HepG2 (cell line): ENCODE measurements around the gene NAALADL1. TPM values are rescaled to one million over a fixed set of nuclear protein-coding genes. Genes with fewer than 3 reads are reported as not detected.

ENCODE experiments used
- CCDC6 ChIP-seq: sonication (generic); formaldehyde crosslinking; IDR thresholded peaks from 2 replicates; pipeline ENCODE4 v1.8.1; 2022; ENCODE audit warnings: mild to moderate bottlenecking, missing genetic modification reagents, moderate library complexity
- GRHL1 ChIP-seq: sonication (generic); formaldehyde crosslinking; conservative IDR thresholded peaks from 2 replicates; pipeline ENCODE4 v1.8.0; 2022; ENCODE audit warnings: missing genetic modification reagents
- HCFC1 ChIP-seq: fragments of 150-350 bp; IDR thresholded peaks from 2 replicates; pipeline ENCODE4 v1.6.1; 2014; ENCODE audit warnings: low read depth, low read length
- HNF1B ChIP-seq: sonication (generic); formaldehyde crosslinking; IDR thresholded peaks from 2 replicates; pipeline ENCODE4 v1.5.1; 2020; ENCODE audit warnings: mild to moderate bottlenecking, moderate library complexity, missing genetic modification reagents
- MAF1 ChIP-seq: sonication (generic); formaldehyde crosslinking; IDR thresholded peaks from 2 replicates; pipeline ENCODE4 v1.5.0; 2020; ENCODE audit warnings: missing genetic modification reagents, borderline replicate concordance
- MBD4 ChIP-seq: IDR thresholded peaks from 2 replicates; pipeline ENCODE4 v1.6.1; 2012; ENCODE audit warnings: low read length, inconsistent platforms, borderline replicate concordance
- MEIS1 ChIP-seq: sonication (generic); formaldehyde crosslinking; IDR thresholded peaks from 2 replicates; pipeline ENCODE4 v1.9.0; 2021; ENCODE audit warnings: mild to moderate bottlenecking, missing genetic modification reagents, moderate library complexity, borderline replicate concordance
- POLR2A ChIP-seq, 2 experiments: IDR thresholded peaks; 2 replicates each; pipeline ENCODE4 v1.6.1; 2011; ENCODE audit warnings: low read depth in 2 of 2, low read length in 2 of 2, mild to moderate bottlenecking in 1 of 2, moderate library complexity in 1 of 2; ENCODE audit not compliant: insufficient read depth in 1 of 2
- RBAK ChIP-seq: sonication (generic); formaldehyde crosslinking; IDR thresholded peaks from 2 replicates; pipeline ENCODE4 v1.5.1; 2020; ENCODE audit warnings: mild to moderate bottlenecking, missing genetic modification reagents
- RERE ChIP-seq: IDR thresholded peaks from 2 replicates; pipeline ENCODE4 v1.6.1; 2016; ENCODE audit warnings: low read depth, missing genetic modification reagents, missing compliant biosample characterization
- SP140L ChIP-seq: sonication (generic); formaldehyde crosslinking; IDR thresholded peaks from 2 replicates; pipeline ENCODE4 v1.4.0; 2020; ENCODE audit warnings: missing genetic modification reagents, borderline replicate concordance
- ZBTB43 ChIP-seq: sonication (generic); formaldehyde crosslinking; conservative IDR thresholded peaks from 2 replicates; pipeline ENCODE4 v1.4.0; 2020; ENCODE audit warnings: missing genetic modification reagents
- ZNF253 ChIP-seq: sonication (generic); formaldehyde crosslinking; IDR thresholded peaks from 2 replicates; pipeline ENCODE4 v1.8.0; 2022; ENCODE audit warnings: mild to moderate bottlenecking, missing genetic modification reagents, borderline replicate concordance
- ZNF367 ChIP-seq: sonication (generic); formaldehyde crosslinking; IDR thresholded peaks from 2 replicates; pipeline ENCODE4 v1.4.0; 2020; ENCODE audit warnings: missing genetic modification reagents, borderline replicate concordance
- ZNF501 ChIP-seq: sonication (generic); formaldehyde crosslinking; IDR thresholded peaks from 2 replicates; pipeline ENCODE4 v1.5.1; 2020; ENCODE audit warnings: mild to moderate bottlenecking, moderate library complexity, missing genetic modification reagents
- ZNF616 ChIP-seq: sonication (generic); formaldehyde crosslinking; IDR thresholded peaks from 2 replicates; pipeline ENCODE4 v1.5.0; 2020; ENCODE audit warnings: low read depth, mild to moderate bottlenecking, missing genetic modification reagents
- ZNF704 ChIP-seq: sonication (generic); formaldehyde crosslinking; IDR thresholded peaks from 2 replicates; pipeline ENCODE4 v1.8.1; 2023; ENCODE audit warnings: mild to moderate bottlenecking, inconsistent platforms, moderate library complexity, missing genetic modification reagents, borderline replicate concordance
- ZNF891 ChIP-seq: sonication (generic); formaldehyde crosslinking; IDR thresholded peaks from 2 replicates; pipeline ENCODE4 v1.5.0; 2020; ENCODE audit warnings: mild to moderate bottlenecking, missing genetic modification reagents
- polyA plus RNA-seq, 8 experiments: library from polyadenylated mRNA; depleted of rRNA in 3 of 8; stranded (reverse) in 7 of 8; unstranded in 1 of 8; fragments of >200 nt; fragmentation: Illumina TruSeq in 4 of 8; extraction: Trizol in 4 of 8; gene quantifications; 2 replicates each; pipeline versions ENCODE4 v1.2.1 to v1.2.3, GENCODE V29; 2011 to 2016; ENCODE audit warnings: low read depth in 4 of 8, missing spikeins in 1 of 8, mixed read lengths in 1 of 8; ENCODE audit not compliant: insufficient read depth in 1 of 8
- total RNA-seq, 5 experiments: library from RNA; depleted of rRNA; stranded (reverse); fragments of >200 nt; fragmentation: Illumina TruSeq; extraction: Trizol; gene quantifications; 2 replicates each; pipeline ENCODE4 v1.2.3, GENCODE V29; 2016; ENCODE audit warnings: low read depth in 1 of 5

Gene NAALADL1
- total and polyA plus RNA-seq, 2 of the 13 experiments (the other 11 are each of a cell fraction or from before 2014, with no cell fraction given) = 9.3 to 33.9 TPM

- TF ChIP-seq ZBTB43 (CRISPR knock-in tag) (no peak), HCFC1 (no peak), MAF1 (CRISPR knock-in tag) (no peak), ZNF616 (no peak), MBD4 (no peak), MEIS1 (0 out of 2 replicates have a peak, but pooled peaks have one; percentile 2), ZNF704 (no peak), RBAK (no peak), GRHL1 (CRISPR knock-in tag) (no peak), ZNF891 (CRISPR knock-in tag) (no peak), ZNF501 (CRISPR knock-in tag) (no peak; the same call in 1 of the 2 replicates), CCDC6 (no peak), HNF1B (CRISPR knock-in tag) (0 out of 2 replicates have a peak, but pooled peaks have one; percentile 49), RERE (no peak), SP140L (CRISPR knock-in tag) (no peak), POLR2A (IDR thresholded peaks at IDR 0.05; ENCODE audit: insufficient read depth in 1 of 2, low read depth in 2 of 2, low read length in 2 of 2) (peak in 1 of 2 experiments; percentile 11; a peak in 1 of 4 replicates), ZNF253 (CRISPR knock-in tag) (no peak), ZNF367 (CRISPR knock-in tag) (no peak)
These were observed 17.9 kb downstream of the NAALADL1 start (continued) for GRCh38 chr11:65040520-65040846.
